ENCODE data around the gene ABCC3.

Gene ABCC3

DNA sequence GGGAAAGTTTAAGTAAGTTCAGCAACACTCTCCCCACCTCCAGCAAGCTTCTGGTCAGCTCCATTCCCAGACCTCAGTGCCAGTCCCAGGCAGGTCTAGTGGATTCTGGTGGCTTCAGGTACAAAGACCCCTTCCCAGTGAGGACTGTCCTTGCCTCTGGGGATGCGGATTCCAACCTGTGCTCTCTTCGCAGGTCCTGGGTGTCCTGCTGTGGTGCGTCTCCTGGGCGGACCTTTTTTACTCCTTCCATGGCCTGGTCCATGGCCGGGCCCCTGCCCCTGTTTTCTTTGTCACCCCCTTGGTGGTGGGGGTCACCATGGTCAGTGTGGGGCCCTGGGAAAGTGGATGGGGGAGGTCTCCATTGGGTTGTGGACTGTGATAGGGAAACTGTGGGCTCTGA lies 21.8 kb downstream of the ABCC3 start:
- no peak for DNase-seq (ENCODE audit: low read depth)
- TF ChIP-seq, protein P1, sequence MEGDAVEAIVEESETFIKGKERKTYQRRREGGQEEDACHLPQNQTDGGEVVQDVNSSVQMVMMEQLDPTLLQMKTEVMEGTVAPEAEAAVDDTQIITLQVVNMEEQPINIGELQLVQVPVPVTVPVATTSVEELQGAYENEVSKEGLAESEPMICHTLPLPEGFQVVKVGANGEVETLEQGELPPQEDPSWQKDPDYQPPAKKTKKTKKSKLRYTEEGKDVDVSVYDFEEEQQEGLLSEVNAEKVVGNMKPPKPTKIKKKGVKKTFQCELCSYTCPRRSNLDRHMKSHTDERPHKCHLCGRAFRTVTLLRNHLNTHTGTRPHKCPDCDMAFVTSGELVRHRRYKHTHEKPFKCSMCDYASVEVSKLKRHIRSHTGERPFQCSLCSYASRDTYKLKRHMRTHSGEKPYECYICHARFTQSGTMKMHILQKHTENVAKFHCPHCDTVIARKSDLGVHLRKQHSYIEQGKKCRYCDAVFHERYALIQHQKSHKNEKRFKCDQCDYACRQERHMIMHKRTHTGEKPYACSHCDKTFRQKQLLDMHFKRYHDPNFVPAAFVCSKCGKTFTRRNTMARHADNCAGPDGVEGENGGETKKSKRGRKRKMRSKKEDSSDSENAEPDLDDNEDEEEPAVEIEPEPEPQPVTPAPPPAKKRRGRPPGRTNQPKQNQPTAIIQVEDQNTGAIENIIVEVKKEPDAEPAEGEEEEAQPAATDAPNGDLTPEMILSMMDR (conservative IDR thresholded peaks at IDR 0.05; ENCODE audit: low read length) = no peak
- H3K4me3 ChIP-seq (ENCODE audit: low read length) = no peak overlapping the region

DNA sequence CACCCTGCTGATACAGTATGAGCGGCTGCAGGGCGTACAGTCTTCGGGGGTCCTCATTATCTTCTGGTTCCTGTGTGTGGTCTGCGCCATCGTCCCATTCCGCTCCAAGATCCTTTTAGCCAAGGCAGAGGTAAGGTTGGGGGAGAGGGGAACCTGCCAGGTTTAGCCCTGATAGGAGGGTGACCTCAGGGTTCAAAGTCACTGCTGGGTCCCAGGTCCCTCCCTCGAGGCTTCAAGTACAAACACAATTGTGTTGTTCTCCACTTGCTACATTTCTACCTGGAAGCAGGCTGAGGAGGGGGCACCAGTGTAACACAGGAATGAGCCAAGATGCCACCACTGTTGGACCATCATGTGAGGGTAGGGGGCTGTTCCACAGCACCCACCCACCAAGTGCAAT lies 22.4 kb downstream of the ABCC3 start:
- TF ChIP-seq, protein P1 (conservative IDR thresholded peaks at IDR 0.05; ENCODE audit: low read length) = no peak
- H3K4me3 ChIP-seq (ENCODE audit: low read length) = no peak overlapping the region
- DNase-seq (ENCODE audit: low read depth) = no peak

DNA sequence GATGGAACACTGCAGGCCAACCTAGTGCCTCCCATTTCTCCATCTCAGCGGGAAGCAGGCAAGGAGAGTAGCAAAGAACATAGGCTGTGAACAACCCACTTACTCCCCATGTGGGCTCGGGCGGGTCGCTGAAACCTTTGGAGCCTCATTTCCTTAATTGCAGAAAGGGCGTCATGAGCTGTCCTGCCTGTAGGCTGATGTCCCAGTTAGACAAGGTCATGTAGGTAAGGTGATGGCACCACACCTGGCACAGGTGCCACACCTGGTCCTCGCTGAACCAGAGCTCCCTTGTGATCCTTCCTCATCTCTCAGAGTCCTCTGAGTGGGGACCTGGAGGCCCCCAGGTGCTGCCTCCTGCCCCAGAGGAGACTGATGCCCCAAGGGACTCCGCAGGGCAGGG lies 22.9 kb downstream of the ABCC3 start:
- TF ChIP-seq, protein P1 (conservative IDR thresholded peaks at IDR 0.05; ENCODE audit: low read length) = no peak
- no peak overlapping the region for H3K4me3 ChIP-seq (ENCODE audit: low read length)
- DNase-seq (ENCODE audit: low read depth) = no peak

DNA sequence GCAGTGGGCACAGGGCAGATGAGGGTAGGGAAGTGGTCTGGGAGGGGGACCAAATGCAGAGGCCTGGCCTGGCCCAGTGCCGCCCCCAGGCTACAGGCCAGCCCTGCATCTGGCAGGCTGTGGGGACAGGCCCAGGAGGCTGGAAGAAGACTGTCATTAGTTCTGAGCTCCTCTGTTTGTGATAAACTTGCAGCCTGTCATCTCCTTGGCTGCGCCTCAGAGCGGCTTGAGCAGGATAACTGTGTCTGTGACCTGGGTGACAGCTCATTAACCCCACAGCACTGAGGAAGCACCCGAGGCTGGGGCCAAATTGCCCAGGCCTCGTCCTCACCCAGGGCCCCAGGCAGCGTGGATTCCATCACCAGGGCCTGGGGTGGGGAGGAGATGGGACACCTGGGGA lies 23.9 kb downstream of the ABCC3 start:
- H3K4me3 ChIP-seq (ENCODE audit: low read length) = no peak overlapping the region
- TF ChIP-seq, protein P1 (conservative IDR thresholded peaks at IDR 0.05; ENCODE audit: low read length) = no peak
- no peak for DNase-seq (ENCODE audit: low read depth)

DNA sequence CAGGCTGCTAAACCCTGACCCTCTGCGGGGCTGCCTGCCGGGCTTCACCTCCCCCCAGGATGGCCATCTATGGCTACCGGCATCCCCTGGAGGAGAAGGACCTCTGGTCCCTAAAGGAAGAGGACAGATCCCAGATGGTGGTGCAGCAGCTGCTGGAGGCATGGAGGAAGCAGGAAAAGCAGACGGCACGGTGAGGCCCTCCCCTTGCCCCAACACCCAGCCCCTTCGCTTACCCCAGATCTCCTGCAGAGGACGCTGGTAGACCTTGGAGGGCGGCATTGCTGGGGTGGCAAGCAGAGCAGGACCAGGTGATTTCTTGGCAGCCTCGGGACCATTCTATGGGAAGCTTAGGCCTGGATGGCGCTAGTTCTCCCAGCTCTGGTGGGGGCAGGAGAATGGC lies 24.5 kb downstream of the ABCC3 start:
- TF ChIP-seq, protein P1 (conservative IDR thresholded peaks at IDR 0.05; ENCODE audit: low read length) = no peak

DNA sequence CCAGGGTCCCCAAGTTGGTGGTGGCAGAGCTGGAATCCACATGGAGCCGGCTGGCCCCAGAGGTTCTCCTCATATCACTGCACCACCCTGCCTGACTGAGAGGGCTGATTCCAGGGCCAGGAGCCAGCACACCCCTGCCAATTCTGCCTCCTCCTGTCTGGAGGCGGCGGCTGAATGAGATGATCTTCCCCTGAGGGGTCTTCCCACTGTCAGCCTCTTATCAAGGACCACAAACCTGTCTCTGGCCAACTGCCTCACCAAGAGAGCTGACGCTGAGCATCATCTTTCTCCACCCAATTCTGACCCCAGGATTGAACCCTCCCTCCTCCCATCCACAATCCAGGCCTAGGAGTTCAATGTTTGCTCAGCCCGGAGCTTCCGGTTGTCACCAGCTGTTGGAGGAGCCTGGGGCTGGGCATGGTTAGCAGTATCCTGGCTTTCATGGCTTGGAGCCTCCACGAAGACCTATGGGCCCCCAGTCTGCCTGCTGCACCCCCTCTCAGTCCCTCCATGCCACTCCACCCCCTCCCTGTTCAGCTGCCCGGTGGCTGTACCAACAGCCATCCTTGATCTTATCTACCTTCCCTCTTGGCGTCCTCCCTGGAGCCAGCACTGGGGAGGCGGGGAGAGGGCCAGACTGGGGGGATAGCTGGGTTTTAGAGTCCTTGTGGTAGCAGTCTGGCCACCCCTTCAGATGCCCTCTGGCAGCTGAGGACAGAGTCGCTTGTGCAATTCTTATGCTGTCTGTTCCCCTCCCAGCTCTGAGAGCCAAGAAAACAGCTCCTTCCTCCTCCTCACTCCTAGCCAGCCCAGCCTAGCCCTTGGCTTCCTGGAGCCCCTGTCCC lies 25.6 kb downstream of the ABCC3 start:
- peak; percentile 57 for DNase-seq (ENCODE audit: low read depth)
- no peak overlapping the region for H3K4me3 ChIP-seq (ENCODE audit: low read length)
- TF ChIP-seq, protein P1 (conservative IDR thresholded peaks at IDR 0.05; ENCODE audit: low read length) = no peak

More for the DNA sequence above, 24.5 kb downstream of the ABCC3 start:
- DNase-seq (ENCODE audit: low read depth) = no peak
- H3K4me3 ChIP-seq (ENCODE audit: low read length) = no peak overlapping the region

DNA sequence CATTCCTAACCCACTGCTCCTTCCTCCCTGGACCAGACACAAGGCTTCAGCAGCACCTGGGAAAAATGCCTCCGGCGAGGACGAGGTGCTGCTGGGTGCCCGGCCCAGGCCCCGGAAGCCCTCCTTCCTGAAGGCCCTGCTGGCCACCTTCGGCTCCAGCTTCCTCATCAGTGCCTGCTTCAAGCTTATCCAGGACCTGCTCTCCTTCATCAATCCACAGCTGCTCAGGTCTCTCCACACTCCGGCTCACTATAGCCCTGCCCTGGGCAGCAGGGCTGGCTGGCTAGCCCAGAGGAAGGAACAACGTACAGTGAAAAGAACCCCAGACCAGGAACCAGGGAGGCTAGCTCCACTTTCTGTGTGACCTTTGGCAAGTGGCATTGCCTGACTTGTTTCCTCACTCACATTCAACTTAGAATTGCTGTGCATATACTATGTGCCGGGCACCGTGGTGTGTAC lies 26.2 kb downstream of the ABCC3 start:
- TF ChIP-seq, protein P1 (conservative IDR thresholded peaks at IDR 0.05; ENCODE audit: low read length) = no peak
- no peak overlapping the region for H3K4me3 ChIP-seq (ENCODE audit: low read length)
- no peak for DNase-seq (ENCODE audit: low read depth)

Measured in AG10803 (cell line).